Stimulated activated CD8-positive, alpha-beta memory T cell treated with anti-CD3 and anti-CD28 coated beads, Interleukin-7, amount 100 ng/mL, for 24 hours (primary cell): ENCODE data around the gene CERS6.
"Not testable (repeated sequence)": the region's sequence is repeated elsewhere in the genome, so short reads cannot be mapped to it uniquely, and the experiment has no call there.

Source experiments
- DNase-seq: peaks from one replicate; pipeline ENCODE4 v3.0.0-alpha.2; 2020; ENCODE audit warnings: low read depth

Gene CERS6

DNA sequence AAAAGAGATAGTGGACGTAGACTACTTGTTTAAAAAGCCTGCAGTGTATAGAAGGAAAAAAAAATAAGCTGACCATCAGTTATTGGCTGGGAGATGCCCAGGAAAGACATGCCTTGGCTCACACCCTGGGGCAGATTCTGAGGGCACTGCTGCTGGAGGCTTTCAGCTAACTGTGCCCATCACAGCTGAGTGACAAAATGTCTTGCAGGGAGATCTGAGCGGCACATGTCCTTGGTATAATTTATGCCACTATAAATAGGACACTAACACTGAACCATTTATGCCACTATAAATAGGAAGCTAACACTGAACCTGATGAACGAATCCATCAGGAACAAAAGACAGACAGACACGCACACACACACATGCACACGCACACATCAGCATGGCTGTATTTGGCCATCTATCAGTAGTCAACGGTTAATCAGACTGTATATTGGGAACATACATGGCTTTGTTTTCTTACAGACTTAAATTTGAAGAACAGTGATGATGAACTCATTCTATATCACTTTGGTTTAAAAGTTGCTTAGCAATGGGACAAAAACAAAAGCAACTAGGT is 278.2 kb downstream of the CERS6 start:
- no peak for DNase-seq

GRCh38 chr2:168736649-168737445 is 280.8 kb downstream of the CERS6 start:
- DNase-seq: no peak

- no peak for DNase-seq
Observed at GRCh38 chr2:168738062-168738461, 282.0 kb downstream of the CERS6 start.

DNA sequence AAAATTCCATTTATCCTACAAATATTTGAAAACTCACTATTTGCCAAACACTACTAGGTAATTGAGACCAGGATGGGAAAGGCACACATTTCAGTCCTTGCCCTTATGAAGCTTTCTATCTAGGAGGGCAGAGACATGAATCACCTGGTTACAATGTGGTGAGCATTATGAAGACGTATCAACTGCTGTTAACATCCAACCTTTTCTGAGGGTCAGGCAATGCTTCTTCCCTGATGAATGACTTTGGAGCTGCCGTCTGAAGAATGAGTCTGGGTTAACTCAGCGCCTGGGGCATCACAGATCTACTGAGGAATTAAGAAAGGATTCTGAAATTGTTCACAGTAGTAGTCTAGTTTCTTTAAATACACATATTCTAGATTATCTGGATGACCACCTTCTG is 284.3 kb downstream of the CERS6 start:
- no peak for DNase-seq

GRCh38 chr2:168740788-168741187 is 284.7 kb downstream of the CERS6 start:
- DNase-seq: no peak

GRCh38 chr2:168742258-168742932 is 286.3 kb downstream of the CERS6 start:
- DNase-seq: no peak

DNA sequence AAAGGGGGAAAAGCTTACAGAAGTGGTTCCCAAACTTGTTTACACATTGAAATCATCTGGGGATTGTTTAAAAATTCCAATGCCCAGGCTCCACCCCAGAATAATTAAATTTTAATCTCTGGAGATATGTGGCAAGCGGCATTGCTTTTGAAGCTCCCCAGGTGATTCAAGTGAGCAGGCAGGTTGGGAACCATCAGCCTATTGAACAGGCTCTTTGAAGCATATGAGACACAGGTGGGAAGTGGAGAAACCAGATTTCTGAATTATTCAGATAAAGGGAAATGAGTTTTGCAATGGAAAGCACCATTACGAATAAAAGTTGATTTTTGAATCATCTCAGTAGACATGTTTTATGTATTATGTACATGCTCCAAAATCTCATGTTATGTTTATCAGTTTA is 288.8 kb downstream of the CERS6 start:
- no peak for DNase-seq

GRCh38 chr2:168748461-168748860 is 292.4 kb downstream of the CERS6 start:
- no peak for DNase-seq

DNA sequence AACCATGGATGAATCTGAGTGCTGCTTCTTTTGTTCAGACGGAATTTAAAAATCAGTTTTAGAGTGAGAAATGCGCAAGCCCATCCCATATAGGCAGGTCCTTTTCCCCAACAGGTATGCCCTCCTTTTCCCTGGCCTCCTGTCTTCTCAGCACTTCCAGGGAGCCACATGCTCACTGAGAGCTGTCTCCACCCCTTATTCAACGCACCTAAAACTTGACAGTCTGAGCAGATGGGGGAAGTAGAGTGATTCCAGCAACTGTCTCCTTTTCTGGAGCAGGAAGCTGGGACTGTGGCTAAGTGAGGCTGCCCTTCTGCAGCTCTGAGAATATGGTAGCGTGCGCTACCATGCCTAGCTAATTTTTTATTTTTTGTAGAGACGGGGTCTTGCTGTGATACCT is 293.2 kb downstream of the CERS6 start:
- no peak for DNase-seq

DNA sequence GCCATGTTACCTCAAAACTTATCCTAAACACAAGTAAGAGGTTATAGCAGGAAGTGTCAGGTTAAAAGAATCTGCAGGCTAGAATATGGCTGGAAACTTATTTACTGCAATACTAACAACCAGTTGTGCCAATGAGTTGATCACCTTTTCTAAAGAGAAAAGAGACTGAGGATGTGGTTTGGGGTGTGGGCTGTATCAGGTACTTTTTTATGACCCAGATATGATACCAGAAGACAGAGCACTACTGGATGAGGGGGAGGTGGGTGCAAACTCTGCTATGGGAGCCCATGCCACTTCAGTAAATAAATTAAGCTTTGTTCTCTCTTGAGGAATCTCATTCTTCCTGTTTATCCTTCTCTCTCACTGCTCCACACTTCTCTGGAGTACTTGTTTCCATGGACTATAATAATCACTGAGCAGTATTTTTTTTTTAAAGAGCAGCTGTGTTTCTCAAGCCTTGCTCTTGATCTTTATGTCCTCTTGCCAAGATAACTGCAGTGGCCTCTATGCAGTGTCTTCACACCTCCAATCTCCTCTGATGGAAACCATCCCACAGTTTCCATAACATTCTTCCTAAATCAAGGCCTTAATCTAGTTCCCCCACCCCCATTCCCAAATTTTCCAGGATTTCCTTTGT is 295.1 kb downstream of the CERS6 start:
- no peak for DNase-seq

DNA sequence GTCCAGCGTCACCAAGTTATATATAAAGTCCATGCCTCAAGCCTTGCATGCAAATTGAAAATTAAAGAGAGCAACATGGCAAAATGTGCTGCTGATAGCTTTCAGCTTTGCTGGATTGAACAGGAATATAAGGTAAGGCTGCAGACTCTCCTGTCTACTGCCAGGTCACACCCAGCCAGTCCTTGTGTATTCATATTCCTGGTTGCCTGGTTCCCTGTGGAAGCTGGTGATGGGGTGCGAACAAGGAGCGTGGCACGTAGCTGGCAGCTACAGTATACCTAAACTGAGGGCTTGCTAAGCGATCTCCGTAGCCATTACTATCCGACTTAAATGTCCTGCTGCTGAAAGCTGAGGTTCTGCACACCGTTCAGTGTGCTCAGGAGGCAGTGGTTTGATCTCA is 296.3 kb downstream of the CERS6 start:
- no peak for DNase-seq

DNA sequence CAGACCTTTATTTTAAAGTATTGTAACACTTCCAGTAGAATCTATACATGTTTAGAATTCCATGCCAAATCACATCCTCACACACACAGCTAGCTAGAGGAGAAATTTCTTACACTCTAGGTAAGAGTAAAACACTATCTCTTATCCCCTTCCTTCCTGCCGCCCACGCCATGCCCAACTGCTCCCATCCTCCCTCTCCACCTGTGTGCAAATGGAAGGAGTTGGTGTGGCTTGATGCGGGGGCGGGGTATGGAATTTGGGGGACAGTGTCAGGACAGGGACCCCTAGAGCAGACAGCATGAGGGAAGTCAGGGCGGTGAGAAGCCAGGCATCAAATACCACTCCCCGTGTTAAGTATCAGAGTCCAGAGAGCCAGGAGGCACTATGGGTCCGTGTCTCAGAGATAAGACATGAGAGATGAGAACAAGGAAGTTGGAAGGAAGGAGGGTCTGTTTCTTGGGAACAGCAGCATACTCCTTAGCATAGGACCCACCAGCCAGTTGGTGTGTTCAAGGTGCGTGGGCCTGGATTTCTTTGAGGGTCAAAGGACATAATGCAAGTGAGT is 297.8 kb downstream of the CERS6 start:
- DNase-seq: no peak

GRCh38 chr2:168757223-168757622 is 301.2 kb downstream of the CERS6 start:
- no peak for DNase-seq

- DNase-seq: no peak
Observed at GRCh38 chr2:168758970-168759820, 303.1 kb downstream of the CERS6 start.

GRCh38 chr2:168765401-168765800 is 309.3 kb downstream of the CERS6 start:
- no peak for DNase-seq

DNA sequence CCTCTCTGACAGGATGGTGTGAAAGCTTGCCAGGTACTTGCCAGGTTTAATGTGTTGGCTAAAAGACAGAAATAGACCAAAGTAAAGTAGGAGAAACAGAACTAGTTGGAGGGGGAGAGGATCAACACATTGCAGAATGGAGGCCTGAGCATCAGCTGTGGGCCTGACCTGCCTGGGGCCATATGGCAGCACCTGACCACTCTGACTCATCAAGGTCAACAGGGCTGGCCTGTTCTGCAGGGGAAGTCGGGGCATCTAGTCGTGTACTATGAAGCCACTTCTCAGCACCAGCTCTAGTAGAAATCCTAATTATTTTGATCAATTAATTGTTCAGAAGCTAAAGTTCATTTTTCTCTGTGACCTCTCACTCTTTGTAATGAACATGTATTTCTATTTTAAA is 310.5 kb downstream of the CERS6 start:
- DNase-seq: no peak

DNA sequence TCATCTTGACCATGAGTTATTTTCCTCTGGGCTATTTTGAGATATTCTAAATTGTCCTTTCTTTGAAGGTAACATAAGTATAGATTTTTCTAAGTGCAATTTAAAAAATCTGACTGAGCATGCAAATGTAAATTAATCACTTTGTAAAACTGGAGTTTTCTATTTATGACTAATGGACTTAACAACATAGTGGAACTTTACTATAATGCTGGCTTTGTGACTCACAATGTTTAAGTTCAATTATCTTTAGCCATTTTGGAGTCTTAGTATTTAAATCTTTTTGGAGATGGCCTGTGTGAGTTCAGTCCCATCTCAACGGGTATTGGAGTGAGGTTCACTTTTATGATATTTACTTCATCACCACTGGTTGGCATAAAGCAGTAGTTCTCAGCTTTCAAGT is 311.2 kb downstream of the CERS6 start:
- DNase-seq: no peak

GRCh38 chr2:168768357-168768756 is 312.3 kb downstream of the CERS6 start:
- DNase-seq: not testable (repeated sequence)

DNA sequence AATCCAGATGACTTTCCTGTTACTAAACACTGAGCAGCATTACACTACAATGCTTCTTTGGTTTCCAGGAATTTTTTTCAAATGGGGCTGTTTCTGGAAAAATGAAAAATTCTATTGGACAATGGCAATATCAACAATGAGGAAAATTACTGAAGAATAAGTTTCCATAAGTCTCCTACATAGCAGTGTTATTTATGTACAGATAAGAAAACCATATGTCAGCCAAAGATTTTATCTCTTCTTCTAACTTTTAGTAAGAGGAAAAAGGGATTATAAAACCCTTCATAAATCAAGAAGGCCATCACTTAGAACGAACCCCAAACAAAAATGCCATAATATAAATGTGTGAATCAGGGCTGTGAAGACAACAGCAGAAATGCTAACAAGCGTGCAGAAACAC is 314.7 kb downstream of the CERS6 start:
- no peak for DNase-seq

DNA sequence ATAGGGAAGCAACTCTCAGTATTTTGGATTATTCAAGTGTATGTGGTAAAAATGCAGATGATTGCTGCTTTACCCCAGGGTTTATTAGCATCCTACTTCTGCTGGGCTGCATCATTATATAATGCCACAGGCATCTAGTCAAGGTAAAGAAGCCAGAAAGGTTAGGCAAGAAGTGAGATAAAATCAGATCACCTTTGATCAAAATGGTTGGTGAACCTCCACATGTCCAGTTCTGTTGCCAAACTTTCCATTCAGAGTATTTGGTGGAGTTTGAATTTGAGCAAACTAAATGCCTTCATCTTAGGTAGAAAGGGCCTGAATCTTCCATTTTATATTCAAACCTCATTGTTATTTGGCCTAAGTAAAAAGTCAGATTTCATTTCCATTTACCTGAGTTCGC is 316.6 kb downstream of the CERS6 start:
- no peak for DNase-seq

DNA sequence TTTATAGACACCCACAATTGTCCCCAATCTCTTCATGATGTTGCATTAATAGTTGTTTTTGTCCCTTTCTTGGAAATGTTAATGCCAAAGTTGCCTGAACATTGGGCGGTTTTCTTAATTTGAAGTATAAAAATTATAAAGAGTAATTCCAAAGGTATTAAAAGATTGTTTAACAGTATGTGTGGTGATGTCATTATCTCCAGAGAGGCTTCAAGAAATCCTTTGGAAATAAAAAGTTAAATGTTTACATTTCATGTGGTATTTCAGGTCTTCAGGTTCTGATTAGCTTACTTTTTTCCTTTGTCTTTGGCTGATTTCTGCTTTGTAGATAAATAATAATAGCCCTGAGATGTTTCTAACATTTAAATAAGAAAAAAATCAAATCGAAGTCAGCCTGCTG is 317.1 kb downstream of the CERS6 start:
- DNase-seq: no peak
